ENCODE data around the gene HAGHL. TPM values are rescaled to one million over a fixed set of nuclear protein-coding genes. Genes with fewer than 3 reads are reported as not detected.

Gene HAGHL
- total RNA-seq, 1 donor, result 10.6 TPM

GRCh38 chr16:728890-729744 lies 2.2 kb downstream of the HAGHL start:
- H3K4me3 ChIP-seq (ENCODE audit: low read depth, low read length), result no peak overlapping the region
- DNase-seq (ENCODE audit: low read depth), result no peak
- TF ChIP-seq CTCF (IDR thresholded peaks at IDR 0.05; ENCODE audit: insufficient read depth, low read length), result no peak

GRCh38 chr16:729768-730665 lies 3.1 kb downstream of the HAGHL start:
- TF ChIP-seq CTCF (IDR thresholded peaks at IDR 0.05; ENCODE audit: insufficient read depth, low read length), result no peak
- no peak for DNase-seq (ENCODE audit: low read depth)
- no peak overlapping the region for H3K4me3 ChIP-seq (ENCODE audit: low read depth, low read length)

GRCh38 chr16:730666-731509 lies 4.0 kb downstream of the HAGHL start:
- TF ChIP-seq CTCF (IDR thresholded peaks at IDR 0.05; ENCODE audit: insufficient read depth, low read length), result no peak
- DNase-seq (ENCODE audit: low read depth), result no peak
- no peak overlapping the region for H3K4me3 ChIP-seq (ENCODE audit: low read depth, low read length)

- no peak overlapping the region for H3K4me3 ChIP-seq (ENCODE audit: low read depth, low read length)
- no peak for DNase-seq (ENCODE audit: low read depth)
- TF ChIP-seq CTCF (IDR thresholded peaks at IDR 0.05; ENCODE audit: insufficient read depth, low read length), result no peak
Measured at GRCh38 chr16:732332-732731, 5.4 kb downstream of the HAGHL start.

GRCh38 chr16:732936-733335 lies 6.0 kb downstream of the HAGHL start:
- TF ChIP-seq CTCF (IDR thresholded peaks at IDR 0.05; ENCODE audit: insufficient read depth, low read length), result no peak
- no peak for DNase-seq (ENCODE audit: low read depth)
- H3K4me3 ChIP-seq (ENCODE audit: low read depth, low read length), result no peak overlapping the region

Measured in fibroblast of the aortic adventitia (primary cell).